CD4-positive, alpha-beta T cell treated with Interferon alpha-2 for 1 hour (primary cell): ENCODE results near the gene BIK.

Source experiments
- DNase-seq, 2 donors: peaks; one replicate each; pipeline ENCODE4 v3.0.0-alpha.2; 2020 to 2022

The BIK gene

GRCh38 chr22:43106302-43106701, 4.2 kb upstream of the BIK start:
- DNase-seq, result no peak

GRCh38 chr22:43109511-43109910, 1.0 kb upstream of the BIK start:
- no peak for DNase-seq

GRCh38 chr22:43109921-43110443, 568 bp upstream of the BIK start:
- DNase-seq, result no peak

- DNase-seq, result peak; percentile 41 to 58
These were observed 525 bp downstream of the BIK start for GRCh38 chr22:43110927-43111623.

- DNase-seq, result no peak
These were observed 3.1 kb downstream of the BIK start for GRCh38 chr22:43113526-43114251.

GRCh38 chr22:43114958-43115357, 4.4 kb downstream of the BIK start:
- DNase-seq, result no peak

GRCh38 chr22:43116932-43117331, 6.4 kb downstream of the BIK start:
- no peak for DNase-seq

- DNase-seq, result no peak
These were observed 7.7 kb downstream of the BIK start for GRCh38 chr22:43118024-43118849.

- no peak for DNase-seq
These were observed 8.5 kb downstream of the BIK start for GRCh38 chr22:43118953-43119458.

- DNase-seq, result no peak
These were observed 16.1 kb downstream of the BIK start for GRCh38 chr22:43126501-43127165.

- no peak for DNase-seq
These were observed 16.8 kb downstream of the BIK start for GRCh38 chr22:43127166-43127908.

- DNase-seq, result no peak
These were observed 17.6 kb downstream of the BIK start for GRCh38 chr22:43128116-43128515.

- no peak for DNase-seq
These were observed 18.4 kb downstream of the BIK start for GRCh38 chr22:43128928-43129424.

GRCh38 chr22:43129426-43130425, 19.2 kb downstream of the BIK start:
- DNase-seq, result no peak

- no peak for DNase-seq
These were observed 21.4 kb downstream of the BIK start for GRCh38 chr22:43131773-43132501.

GRCh38 chr22:43133401-43133800, 22.9 kb downstream of the BIK start:
- no peak for DNase-seq

GRCh38 chr22:43134553-43134952, 24.0 kb downstream of the BIK start:
- DNase-seq, result no peak

GRCh38 chr22:43135565-43135964, 25.0 kb downstream of the BIK start:
- DNase-seq, result no peak

GRCh38 chr22:43136255-43136654, 25.7 kb downstream of the BIK start:
- peak; percentile 43 to 52 for DNase-seq

- no peak for DNase-seq
These were observed 26.3 kb downstream of the BIK start for GRCh38 chr22:43136801-43137200.
